Measurements from ENCODE around the gene AKIRIN2. TPM values are rescaled to one million over a fixed set of nuclear protein-coding genes. Genes with fewer than 3 reads are reported as not detected.

AKIRIN2 gene
- total and polyA plus RNA-seq, 10 of the 15 experiments (the other 5 are each of a cell fraction or from before 2014, with no cell fraction given): 12.7 to 82.2 (median 42.6) TPM

DNA sequence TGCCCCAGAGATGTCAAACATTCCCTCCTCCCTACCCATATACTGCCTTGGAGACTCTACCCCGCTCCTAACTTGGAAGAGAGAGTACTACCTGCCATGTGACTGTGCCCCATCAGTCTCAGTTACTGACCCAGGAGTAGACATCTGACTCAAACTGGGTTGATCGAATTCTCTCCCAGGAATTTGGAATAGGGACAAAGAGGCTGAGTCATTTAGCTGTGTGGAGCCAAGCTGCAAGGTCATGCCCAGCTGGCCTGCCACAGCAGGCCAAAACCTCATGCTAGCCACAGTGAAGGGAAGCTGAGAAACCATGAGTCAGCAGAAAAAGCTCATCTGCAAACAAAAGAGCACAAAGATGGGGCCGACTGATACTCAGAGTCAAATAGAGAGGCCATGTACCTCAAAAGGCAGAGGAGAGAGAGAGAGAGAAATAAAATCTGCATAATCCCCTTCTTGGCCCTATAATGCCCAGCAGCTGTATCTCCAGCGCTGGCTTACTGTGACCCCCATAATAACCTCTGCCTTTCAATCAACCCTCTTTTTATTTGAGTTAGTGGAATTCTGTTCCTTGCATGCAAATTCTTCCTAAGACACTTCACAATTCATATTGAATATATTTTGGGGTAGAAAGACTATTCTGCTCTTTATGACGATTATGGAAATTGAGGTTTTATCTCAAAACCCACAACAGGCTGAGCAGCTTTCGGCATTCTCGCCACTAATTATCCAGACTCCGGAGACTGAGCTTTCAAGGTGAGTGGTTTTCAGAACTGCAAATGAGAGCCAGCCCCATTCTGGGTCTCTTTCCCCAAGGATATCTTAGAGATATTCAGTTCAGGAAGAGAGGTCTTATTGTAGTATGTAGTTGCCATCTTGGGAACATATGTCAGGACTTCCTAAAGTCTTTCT lies 21.4 kb upstream of the AKIRIN2 start:
- WGBS (ENCODE audit: insufficient coverage, insufficient replicate concordance, low lambda C conversion rate, missing lambda C conversion rate): 28% methylated on average over 8 of the region's 8 CpGs
- DNase-seq (ENCODE audit: low read depth, low spot score) (peak; percentile 77), FAIRE-seq (peak; percentile 82), ATAC-seq (peak; percentile 77)
- H3K4me2 ChIP-seq (ENCODE audit: control insufficient read depth, insufficient read depth): peak overlapping the region; percentile 41
- no TSS peak for BruUV-seq (replicated peaks)
- no peaks in the 10 kb centered on the region for H3K79me2 ChIP-seq (ENCODE audit: control insufficient read depth, insufficient read depth, low read length)
- peak overlapping the region; percentile 10; the same call in 1 of the 2 replicates for H3K9ac ChIP-seq (ENCODE audit: control insufficient read depth, insufficient read depth, low read length)
- H2AFZ ChIP-seq (ENCODE audit: control insufficient read depth, low read depth, low read length): peak overlapping the region; percentile 42
- in situ Hi-C loops (cut with MboI) (no loop called here), intact Hi-C loops (cut with micrococcal nuclease; ENCODE audit: unreplicated experiment) (loop anchor here (1.0 to 2.0 kb wide), 2 partner anchors 18 to 73 kb away; no protein-coding TSS in a partner anchor)
- no peaks in the 10 kb centered on the region for H3K36me3 ChIP-seq (ENCODE audit: control insufficient read depth in 2 of 2, insufficient read depth in 2 of 2, low read length in 1 of 2)
- H3K4me3 ChIP-seq: peak overlapping the region; percentile 23; the same call in 1 of the 2 replicates
- ChIA-PET CTCF (interaction anchor here (0.6 to 2.1 kb wide), 8 partner anchors 9 to 99 kb away, joined by 3 to 10 read pairs (median 4); partner anchors contain the start of gene AKIRIN2), RAD21 (ENCODE audit: unreplicated experiment) (interaction anchor here (0.5 to 2.1 kb wide), 15 partner anchors 9 to 84 kb away, joined by 3 to 15 read pairs (median 5); partner anchors contain the start of gene AKIRIN2), SMC1A (ENCODE audit: uncharacterized antibody, unreplicated experiment) (interaction anchor here (0.7 to 4.2 kb wide), 23 partner anchors 9 to 763 kb away, joined by 3 to 36 read pairs (median 5); partner anchors contain the start of gene AKIRIN2), POLR2A (interaction anchor here (0.5 to 2.1 kb wide), 18 partner anchors 9 to 198 kb away, joined by 3 to 15 read pairs (median 4); partner anchors contain the start of gene AKIRIN2)
- H3K27ac ChIP-seq (ENCODE audit: control insufficient read depth, insufficient read depth): peak overlapping the region; percentile 92
- no peaks in the 10 kb centered on the region for H3K9me3 ChIP-seq (replicated peaks; ENCODE audit: control insufficient read depth, insufficient read depth, low read length)
- peaks cover 38% of the 10 kb centered on the region for H3K4me1 ChIP-seq (ENCODE audit: control insufficient read depth, insufficient read depth, low read length)
- H3K27me3 ChIP-seq (replicated peaks in 1 of 2; ENCODE audit: control insufficient read depth in 2 of 2, insufficient read depth in 2 of 2, low read length in 1 of 2): no peaks in the 10 kb centered on the region
- H4K20me1 ChIP-seq (ENCODE audit: control insufficient read depth, insufficient read depth): no peaks in the 10 kb centered on the region
- TF ChIP-seq CHD2 (IDR thresholded peaks at IDR 0.05; ENCODE audit: borderline replicate concordance, low read depth, low read length) (peak; percentile 8; the same call in 1 of the 2 replicates), JUNB (IDR thresholded peaks at IDR 0.05) (peak; percentile 81), TARDBP (IDR thresholded peaks at IDR 0.05; ENCODE audit: borderline replicate concordance) (no peak), PAX5 (IDR thresholded peaks at IDR 0.05; ENCODE audit: borderline replicate concordance, low read depth, low read length) (peak; percentile 82), IRF4 (IDR thresholded peaks at IDR 0.05; ENCODE audit: low read depth, low read length) (peak; percentile 86; the same call in 1 of the 2 replicates), NR2C1 (IDR thresholded peaks at IDR 0.05) (no peak), CREB1 (IDR thresholded peaks at IDR 0.05; ENCODE audit: low read depth) (0 out of 2 replicates have a peak, but pooled peaks have one; percentile 27), IKZF1 (conservative IDR thresholded peaks at IDR 0.05) (peak; percentile 95), ETV6 (conservative IDR thresholded peaks at IDR 0.05 in 1 of 2, IDR thresholded peaks at IDR 0.05 in 1 of 2; ENCODE audit: borderline replicate concordance in 1 of 2, low read depth in 1 of 2) (peak in 1 of 2 experiments; percentile 61; a peak in 1 of 4 replicates), RCOR1 (conservative IDR thresholded peaks at IDR 0.05; ENCODE audit: low read depth, low read length) (0 out of 2 replicates have a peak, but pooled peaks have one; percentile 15), MTA2 (IDR thresholded peaks at IDR 0.05; ENCODE audit: low read depth) (peak; percentile 62; the same call in 1 of the 2 replicates), RUNX3 (IDR thresholded peaks at IDR 0.05; ENCODE audit: low read length) (peak; percentile 87), EP300 (IDR thresholded peaks at IDR 0.05; ENCODE audit: borderline replicate concordance in 1 of 2, control insufficient read depth in 1 of 2, low read depth in 2 of 2, low read length in 2 of 2) (peak; percentile 26 to 49; a peak in 2 of 4 replicates), DPF2 (IDR thresholded peaks at IDR 0.05) (peak; percentile 86), ESRRA (IDR thresholded peaks at IDR 0.05; ENCODE audit: low read length) (no peak)
- TF ChIP-seq, protein P1, sequence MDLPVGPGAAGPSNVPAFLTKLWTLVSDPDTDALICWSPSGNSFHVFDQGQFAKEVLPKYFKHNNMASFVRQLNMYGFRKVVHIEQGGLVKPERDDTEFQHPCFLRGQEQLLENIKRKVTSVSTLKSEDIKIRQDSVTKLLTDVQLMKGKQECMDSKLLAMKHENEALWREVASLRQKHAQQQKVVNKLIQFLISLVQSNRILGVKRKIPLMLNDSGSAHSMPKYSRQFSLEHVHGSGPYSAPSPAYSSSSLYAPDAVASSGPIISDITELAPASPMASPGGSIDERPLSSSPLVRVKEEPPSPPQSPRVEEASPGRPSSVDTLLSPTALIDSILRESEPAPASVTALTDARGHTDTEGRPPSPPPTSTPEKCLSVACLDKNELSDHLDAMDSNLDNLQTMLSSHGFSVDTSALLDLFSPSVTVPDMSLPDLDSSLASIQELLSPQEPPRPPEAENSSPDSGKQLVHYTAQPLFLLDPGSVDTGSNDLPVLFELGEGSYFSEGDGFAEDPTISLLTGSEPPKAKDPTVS (IDR thresholded peaks at IDR 0.05; ENCODE audit: low read depth, low read length): no peak
- TF ChIP-seq, protein P2, sequence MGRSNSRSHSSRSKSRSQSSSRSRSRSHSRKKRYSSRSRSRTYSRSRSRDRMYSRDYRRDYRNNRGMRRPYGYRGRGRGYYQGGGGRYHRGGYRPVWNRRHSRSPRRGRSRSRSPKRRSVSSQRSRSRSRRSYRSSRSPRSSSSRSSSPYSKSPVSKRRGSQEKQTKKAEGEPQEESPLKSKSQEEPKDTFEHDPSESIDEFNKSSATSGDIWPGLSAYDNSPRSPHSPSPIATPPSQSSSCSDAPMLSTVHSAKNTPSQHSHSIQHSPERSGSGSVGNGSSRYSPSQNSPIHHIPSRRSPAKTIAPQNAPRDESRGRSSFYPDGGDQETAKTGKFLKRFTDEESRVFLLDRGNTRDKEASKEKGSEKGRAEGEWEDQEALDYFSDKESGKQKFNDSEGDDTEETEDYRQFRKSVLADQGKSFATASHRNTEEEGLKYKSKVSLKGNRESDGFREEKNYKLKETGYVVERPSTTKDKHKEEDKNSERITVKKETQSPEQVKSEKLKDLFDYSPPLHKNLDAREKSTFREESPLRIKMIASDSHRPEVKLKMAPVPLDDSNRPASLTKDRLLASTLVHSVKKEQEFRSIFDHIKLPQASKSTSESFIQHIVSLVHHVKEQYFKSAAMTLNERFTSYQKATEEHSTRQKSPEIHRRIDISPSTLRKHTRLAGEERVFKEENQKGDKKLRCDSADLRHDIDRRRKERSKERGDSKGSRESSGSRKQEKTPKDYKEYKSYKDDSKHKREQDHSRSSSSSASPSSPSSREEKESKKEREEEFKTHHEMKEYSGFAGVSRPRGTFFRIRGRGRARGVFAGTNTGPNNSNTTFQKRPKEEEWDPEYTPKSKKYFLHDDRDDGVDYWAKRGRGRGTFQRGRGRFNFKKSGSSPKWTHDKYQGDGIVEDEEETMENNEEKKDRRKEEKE (IDR thresholded peaks at IDR 0.05): no peak

Data from GM12878 (cell line).